Body of pancreas (tissue), 4 donors: ENCODE measurements around the gene RNF186. TPM values are rescaled to one million over a fixed set of nuclear protein-coding genes. Genes with fewer than 3 reads are reported as not detected.
"Not testable (repeated sequence)": the region's sequence is repeated elsewhere in the genome, so short reads cannot be mapped to it uniquely, and the experiment has no call there.

ENCODE experiments used
- ATAC-seq: fragments of 150-250 bp; one replicate; pipeline ENCODE4 v1.9.1; 2016
- DNase-seq, 4 donors: peaks; one replicate each; pipeline ENCODE4 v3.0.0-alpha.2; 2019
- H3K27ac ChIP-seq, 4 donors: fragments of 200-600 bp; sonication (generic); 1 replicate in 3 of 4; 2 replicates in 1 of 4; pipeline versions ENCODE4 v1.5.1 to v1.6.1; 2016 to 2019; ENCODE audit warnings: mild to moderate bottlenecking in 1 of 4, mixed read lengths in 1 of 4, moderate library complexity in 1 of 4
- H3K27me3 ChIP-seq, 2 donors: fragments of 200-600 bp; sonication (generic); one replicate each; pipeline ENCODE4 v1.6.0; 2016; ENCODE audit warnings: mild to moderate bottlenecking in 1 of 2
- H3K36me3 ChIP-seq, 2 donors: fragments of 200-600 bp; sonication (generic); replicated peaks in 1 of 2; 2 replicates each; pipeline ENCODE4 v1.5.1; 2016; ENCODE audit warnings: low read depth in 2 of 2; ENCODE audit not compliant: insufficient read depth in 1 of 2
- H3K4me1 ChIP-seq: fragments of 200-600 bp; sonication (generic); one replicate; pipeline ENCODE4 v1.6.0; 2016
- H3K4me3 ChIP-seq, 2 donors: fragments of 200-600 bp; sonication (generic); 1 replicate in 1 of 2; 2 replicates in 1 of 2; pipeline ENCODE4 v1.5.1; 2016 to 2019
- H3K9me3 ChIP-seq, 3 donors: fragments of 200-600 bp; sonication (generic); 1 replicate in 2 of 3; 2 replicates in 1 of 3; pipeline ENCODE4 v1.5.1; 2016
- POLR2A ChIP-seq, 3 donors: fragments of 450-650 bp; IDR thresholded peaks; one replicate each; pipeline ENCODE4 v1.6.1; 2016; ENCODE audit warnings: antibody characterized with exemption in 3 of 3, mild to moderate bottlenecking in 2 of 3
- WGBS, 2 donors: methylation state at CpG; one replicate each; pipeline ENCODE4 v1.1.5; 2017; 5-methylcytosine and 5-hydroxymethylcytosine counted together
- intact Hi-C: fragments of 100-400 bp; cut with DNase I; formaldehyde crosslinking; loops from one replicate; pipeline ENCODE4 v1.15.1; 2023
- total RNA-seq, 2 donors: library from RNA; depleted of rRNA; stranded (reverse); fragments of >200 nt; gene quantifications; one replicate each; pipeline ENCODE4 v1.1.0, GENCODE V29; 2016
- TF ChIP-seq, protein P1 (sequence below), 7 experiments: fragments of 450-650 bp in 4 of 7; fragments of 200-600 bp in 3 of 7; sonication (generic) in 3 of 7; IDR thresholded peaks; one replicate each; pipeline ENCODE4 v1.5.1; 2016 to 2019; ENCODE audit warnings: antibody characterized with exemption in 7 of 7

The RNF186 gene
- total RNA-seq, 2 donors from 2014 or later = 9.2 to 32.9 TPM

DNA sequence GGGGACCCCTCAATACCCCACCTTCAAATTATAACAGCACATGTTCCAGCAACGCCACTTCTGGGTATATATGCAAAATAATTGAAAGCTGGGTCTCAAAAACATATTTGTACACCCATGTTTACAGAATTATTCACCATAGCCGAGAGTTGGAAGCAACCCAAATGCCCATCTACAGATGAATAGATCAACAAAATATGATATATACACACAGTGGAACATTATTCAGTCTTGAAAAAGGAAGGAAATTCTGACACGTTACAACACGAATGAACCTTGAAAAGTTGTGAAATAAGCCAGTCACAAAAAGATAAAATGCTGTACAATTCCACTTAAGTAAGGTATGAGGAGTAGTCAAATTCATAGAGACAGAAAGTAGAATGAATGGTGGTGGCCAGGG lies 20.5 kb downstream of the RNF186 start:
- Histone ChIP-seq H3K4me3 (no peak overlapping the region), H3K9me3 (no peaks in the 10 kb centered on the region), H3K36me3 (no peaks in the 10 kb centered on the region), H3K27ac (no peak overlapping the region), H3K27me3 (no peaks in the 10 kb centered on the region), H3K4me1 (peaks cover 14% of the 10 kb centered on the region)
- DNase-seq = no peak
- TF ChIP-seq, protein P1, sequence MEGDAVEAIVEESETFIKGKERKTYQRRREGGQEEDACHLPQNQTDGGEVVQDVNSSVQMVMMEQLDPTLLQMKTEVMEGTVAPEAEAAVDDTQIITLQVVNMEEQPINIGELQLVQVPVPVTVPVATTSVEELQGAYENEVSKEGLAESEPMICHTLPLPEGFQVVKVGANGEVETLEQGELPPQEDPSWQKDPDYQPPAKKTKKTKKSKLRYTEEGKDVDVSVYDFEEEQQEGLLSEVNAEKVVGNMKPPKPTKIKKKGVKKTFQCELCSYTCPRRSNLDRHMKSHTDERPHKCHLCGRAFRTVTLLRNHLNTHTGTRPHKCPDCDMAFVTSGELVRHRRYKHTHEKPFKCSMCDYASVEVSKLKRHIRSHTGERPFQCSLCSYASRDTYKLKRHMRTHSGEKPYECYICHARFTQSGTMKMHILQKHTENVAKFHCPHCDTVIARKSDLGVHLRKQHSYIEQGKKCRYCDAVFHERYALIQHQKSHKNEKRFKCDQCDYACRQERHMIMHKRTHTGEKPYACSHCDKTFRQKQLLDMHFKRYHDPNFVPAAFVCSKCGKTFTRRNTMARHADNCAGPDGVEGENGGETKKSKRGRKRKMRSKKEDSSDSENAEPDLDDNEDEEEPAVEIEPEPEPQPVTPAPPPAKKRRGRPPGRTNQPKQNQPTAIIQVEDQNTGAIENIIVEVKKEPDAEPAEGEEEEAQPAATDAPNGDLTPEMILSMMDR (IDR thresholded peaks at IDR 0.05) = no peak
- no peak for TF ChIP-seq POLR2A (IDR thresholded peaks at IDR 0.05)
- intact Hi-C loops = no loop called here
- ATAC-seq = no peak
- WGBS, 2 donors = 75 to 87% methylated on average over 4 of the region's 4 CpGs

DNA sequence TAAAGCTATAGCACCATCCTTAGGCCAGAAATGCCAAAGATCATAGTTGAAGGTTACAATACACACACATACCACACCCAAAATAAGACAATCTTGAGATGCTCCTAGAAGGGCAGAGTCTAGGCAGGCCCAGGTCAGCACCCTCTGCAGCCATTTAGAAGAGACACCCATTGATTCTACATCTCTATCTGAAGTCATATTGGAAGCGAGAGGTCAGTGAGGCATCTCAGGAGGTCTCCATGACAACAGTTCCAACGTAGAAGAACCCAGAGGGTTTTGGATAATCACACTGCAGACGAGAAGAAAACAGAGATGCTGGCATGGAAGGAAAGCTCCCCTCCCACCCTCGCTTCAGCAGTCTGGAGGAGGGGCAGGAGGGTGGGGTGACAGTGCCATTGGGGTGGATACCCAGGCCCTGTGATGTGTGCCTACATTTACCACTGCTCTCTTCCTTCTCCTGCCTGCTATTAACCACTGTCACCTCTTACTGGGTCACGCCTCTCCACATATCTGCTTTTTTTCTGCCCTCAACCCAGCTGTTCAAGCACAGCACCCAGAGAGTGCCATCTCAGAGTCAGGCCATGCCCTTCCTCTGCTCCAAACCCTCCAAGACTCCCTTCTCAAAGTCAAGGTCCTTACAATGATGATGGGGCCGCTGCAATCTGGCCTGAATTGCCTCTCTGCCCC lies 21.6 kb downstream of the RNF186 start:
- H3K27ac ChIP-seq = no peak overlapping the region
- TF ChIP-seq POLR2A (IDR thresholded peaks at IDR 0.05) = no peak
- TF ChIP-seq, protein P1 (IDR thresholded peaks at IDR 0.05) = no peak
- no peak for ATAC-seq
- H3K4me3 ChIP-seq = no peak overlapping the region
- no peak for DNase-seq
- 75 to 82% methylated on average over 6 of the region's 6 CpGs for WGBS, 2 donors
- H3K36me3 ChIP-seq = no peaks in the 10 kb centered on the region
- peaks cover 5% of the 10 kb centered on the region for H3K4me1 ChIP-seq
- H3K9me3 ChIP-seq = no peaks in the 10 kb centered on the region
- H3K27me3 ChIP-seq = no peaks in the 10 kb centered on the region
- intact Hi-C loops = no loop called here

DNA sequence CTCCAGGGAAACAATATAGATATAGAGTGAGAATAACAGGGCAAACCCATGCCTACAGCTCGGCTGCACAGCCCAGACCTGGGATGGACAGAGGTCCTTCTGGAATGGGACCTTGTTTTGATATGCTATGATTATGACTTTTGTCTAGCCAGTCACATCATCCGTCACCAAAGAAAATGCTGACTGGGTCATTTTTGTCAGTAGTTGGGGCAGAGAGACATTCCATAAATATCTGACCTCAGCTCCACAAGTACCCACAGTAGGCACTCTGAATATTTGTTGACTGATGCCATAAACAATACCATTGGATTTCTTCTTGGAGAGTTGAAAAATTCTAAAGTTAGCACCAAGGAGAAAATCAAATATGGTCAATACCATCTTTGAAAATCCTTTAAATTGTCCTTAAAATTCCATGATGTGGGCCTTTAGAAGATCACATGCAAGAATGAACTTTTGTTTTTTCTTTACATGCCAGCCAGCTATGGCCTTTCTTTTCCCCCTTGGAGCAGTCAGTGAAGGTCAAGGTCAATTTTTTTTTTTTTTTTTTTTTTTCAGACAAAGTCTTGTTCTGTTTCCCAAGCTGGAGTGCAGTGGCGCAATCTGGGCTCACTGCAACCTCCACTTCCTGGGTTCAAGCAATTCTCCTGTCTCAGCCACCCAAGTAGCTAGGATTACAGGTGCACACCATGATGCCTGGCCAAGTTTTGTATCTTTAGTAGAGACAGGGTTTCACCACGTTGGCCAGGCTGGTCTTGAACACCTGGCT lies 22.7 kb downstream of the RNF186 start:
- Histone ChIP-seq H3K27ac (no peak overlapping the region), H3K27me3 (no peaks in the 10 kb centered on the region), H3K4me3 (no peak overlapping the region), H3K9me3 (no peaks in the 10 kb centered on the region), H3K4me1 (peaks cover under 1% of the 10 kb centered on the region), H3K36me3 (no peaks in the 10 kb centered on the region)
- ATAC-seq (no peak), DNase-seq (no peak)
- intact Hi-C loops = no loop called here
- WGBS, 2 donors = 85 to 91% methylated on average over 3 to 4 of the region's 4 CpGs
- TF ChIP-seq, protein P1 (IDR thresholded peaks at IDR 0.05) = no peak
- TF ChIP-seq POLR2A (IDR thresholded peaks at IDR 0.05) = no peak

DNA sequence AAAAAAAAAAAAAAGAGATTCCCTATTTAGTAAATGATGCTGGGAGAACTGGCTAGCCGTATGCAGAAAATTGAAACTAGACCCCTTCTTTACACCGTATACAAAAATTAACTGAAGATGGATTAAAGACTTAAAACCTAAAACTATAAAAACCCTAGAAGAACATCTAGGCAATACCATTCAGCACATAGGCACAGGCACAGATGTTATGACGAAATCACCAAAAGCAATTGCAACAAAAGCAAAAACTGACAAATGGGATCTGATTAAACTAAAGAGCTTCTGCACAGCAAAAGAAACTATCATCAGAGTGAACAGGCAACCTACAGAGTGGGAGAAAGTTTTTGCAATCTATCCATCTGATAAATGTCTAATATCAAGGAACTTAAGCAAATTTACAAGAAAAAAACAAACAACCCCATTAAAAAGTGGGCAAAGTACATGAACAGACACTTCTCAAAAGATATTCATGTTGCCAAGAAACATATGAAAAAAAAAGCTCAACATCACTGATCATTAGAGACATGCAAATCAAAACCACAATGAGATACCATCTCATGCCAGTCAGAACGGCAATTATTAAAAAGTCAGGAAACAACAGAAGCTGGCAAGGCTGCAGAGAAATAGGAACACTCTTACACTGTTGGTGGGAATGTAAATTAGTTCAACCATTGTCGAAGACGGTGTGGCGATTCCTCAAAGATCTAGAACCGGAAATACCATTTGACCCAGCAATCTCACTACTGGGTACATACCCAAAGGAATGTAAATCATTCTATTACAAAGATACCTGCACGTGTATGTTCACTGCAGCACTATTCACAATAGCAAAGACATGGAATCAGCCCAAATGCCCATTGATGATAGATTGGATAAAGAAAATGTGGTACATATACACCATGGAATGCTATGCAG lies 24.8 kb downstream of the RNF186 start:
- DNase-seq, H3K4me1 ChIP-seq, intact Hi-C loops, H3K27ac ChIP-seq, H3K36me3 ChIP-seq, H3K27me3 ChIP-seq, H3K4me3 ChIP-seq, H3K9me3 ChIP-seq, ATAC-seq: not testable (repeated sequence)
- WGBS, 2 donors = 87 to 93% methylated on average over 9 of the region's 9 CpGs

DNA sequence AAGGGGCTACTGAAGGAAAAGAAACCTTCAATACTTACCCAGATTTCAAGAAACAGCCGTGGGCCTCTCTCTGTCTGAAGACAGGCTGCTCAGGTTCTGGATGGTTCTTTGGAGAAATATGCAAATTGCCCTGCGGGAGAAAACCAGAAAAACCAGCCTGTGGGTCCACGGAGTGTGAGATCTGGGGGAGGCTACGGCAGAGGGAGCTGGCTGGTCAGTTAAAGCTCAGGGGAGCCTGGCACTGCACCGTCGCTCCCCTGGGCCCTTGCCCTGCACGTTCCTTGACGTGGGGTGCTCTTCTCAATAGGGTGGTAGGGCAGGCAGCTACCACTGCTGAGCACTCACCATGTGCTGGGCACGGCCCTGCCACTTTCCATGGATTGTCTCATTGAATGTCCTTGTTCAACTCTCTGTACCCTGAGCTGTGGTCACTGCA lies 28.1 kb downstream of the RNF186 start:
- no peak overlapping the region for H3K27ac ChIP-seq
- TF ChIP-seq, protein P1 (IDR thresholded peaks at IDR 0.05) = peak in 1 of 7 experiments; percentile 44
- TF ChIP-seq POLR2A (IDR thresholded peaks at IDR 0.05) = no peak
- ATAC-seq (no peak), DNase-seq (peak in 3 of 4 donors; percentile 18 to 57 (median 29))
- H3K4me3 ChIP-seq = no peak overlapping the region
- intact Hi-C loops = no loop called here
- H3K36me3 ChIP-seq = no peaks in the 10 kb centered on the region
- H3K9me3 ChIP-seq = no peaks in the 10 kb centered on the region
- WGBS, 2 donors = 12 to 23% methylated on average over 5 to 9 of the region's 9 CpGs
- no peaks in the 10 kb centered on the region for H3K27me3 ChIP-seq
- peaks cover 8% of the 10 kb centered on the region for H3K4me1 ChIP-seq
